Cerebellar cortex (tissue), 1 donor: ENCODE measurements around the gene VAV1.
"Not testable (repeated sequence)": the region's sequence is repeated elsewhere in the genome, so short reads cannot be mapped to it uniquely, and the experiment has no call there.

ENCODE experiments used
- DNase-seq: peaks from one replicate; pipeline ENCODE4 v3.0.0-alpha.2; 2015; ENCODE audit warnings: low spot score

Gene VAV1

GRCh38 chr19:6790194-6791128, 18.0 kb downstream of the VAV1 start:
- no peak for DNase-seq

DNA sequence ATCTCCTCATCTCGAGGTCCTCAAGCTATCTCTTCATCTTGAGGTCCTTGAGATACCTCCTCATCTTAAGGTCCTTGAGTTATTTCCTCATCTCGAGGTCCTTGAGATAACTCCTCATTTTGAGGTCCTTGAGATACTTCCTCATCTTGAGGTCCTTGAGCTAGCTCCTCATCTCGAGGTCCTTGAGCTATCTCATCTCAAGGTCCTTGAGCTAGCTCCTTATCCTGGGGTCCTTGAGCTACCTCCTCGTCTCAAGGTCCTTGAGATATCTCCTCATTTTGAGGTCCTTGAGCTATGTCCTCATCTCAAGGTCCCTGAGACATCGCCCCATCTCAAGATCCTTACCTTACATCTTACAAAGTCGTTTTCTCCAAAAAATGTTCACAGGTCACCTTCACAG, 18.7 kb downstream of the VAV1 start:
- no peak for DNase-seq

GRCh38 chr19:6793411-6793810, 20.9 kb downstream of the VAV1 start:
- DNase-seq, result no peak

GRCh38 chr19:6793973-6794372, 21.5 kb downstream of the VAV1 start:
- DNase-seq, result no peak

DNA sequence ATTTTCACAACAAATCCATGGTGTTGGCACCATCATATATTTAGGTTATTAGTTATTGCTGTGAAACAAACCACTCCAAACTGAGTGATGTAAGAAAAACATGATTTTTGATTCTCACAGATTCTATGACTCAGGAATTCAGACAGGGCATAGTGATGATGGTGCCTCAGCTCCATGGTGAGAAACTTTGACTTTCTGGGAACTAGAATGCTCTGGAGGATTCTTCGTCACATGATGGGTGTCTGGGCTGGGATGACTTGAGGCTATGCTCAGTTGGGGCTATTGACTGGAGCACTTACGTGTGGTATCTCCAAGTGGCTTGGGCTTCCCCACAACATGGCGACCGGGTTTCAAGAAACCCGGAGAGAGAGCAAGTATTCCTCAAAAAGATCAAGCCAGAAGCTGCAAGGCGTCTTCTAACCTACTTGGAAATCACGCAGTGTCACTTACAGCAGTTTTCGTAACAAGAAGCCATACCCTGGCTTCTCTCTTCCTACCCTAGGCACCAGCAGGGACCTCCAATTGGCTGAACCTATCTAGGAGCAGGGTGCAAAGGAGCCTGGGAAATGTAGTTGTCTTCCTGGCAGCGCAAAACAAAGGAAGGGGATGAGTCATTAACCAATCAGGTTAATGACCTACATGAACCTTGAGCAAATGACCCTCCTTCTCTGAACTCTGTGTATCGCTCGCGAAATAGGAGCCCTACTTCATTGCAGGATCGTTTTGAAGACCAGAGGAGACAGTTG, 22.4 kb downstream of the VAV1 start:
- no peak for DNase-seq

DNA sequence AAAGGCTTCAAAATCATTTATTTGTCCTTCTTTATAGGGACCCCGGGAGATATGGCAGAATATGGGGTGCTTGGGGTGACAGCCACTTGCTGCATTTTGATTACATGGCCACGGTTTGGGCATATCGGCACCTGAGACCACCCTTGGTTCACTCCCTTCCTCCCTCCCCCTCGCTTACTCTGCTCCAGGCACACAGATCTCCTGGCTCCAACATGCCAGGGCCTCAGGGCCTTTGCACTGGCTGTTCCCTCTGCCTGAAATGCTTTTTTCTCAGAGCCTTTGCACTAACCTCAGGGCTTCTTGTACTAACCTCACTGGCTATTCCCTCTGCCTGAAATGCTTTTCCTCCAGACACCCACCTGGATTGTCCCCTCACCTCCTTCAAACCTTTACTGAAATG, 23.8 kb downstream of the VAV1 start:
- no peak for DNase-seq

GRCh38 chr19:6797646-6798045, 25.1 kb downstream of the VAV1 start:
- no peak for DNase-seq

- not testable (repeated sequence) for DNase-seq
Measured at GRCh38 chr19:6800160-6800790, 27.8 kb downstream of the VAV1 start.

DNA sequence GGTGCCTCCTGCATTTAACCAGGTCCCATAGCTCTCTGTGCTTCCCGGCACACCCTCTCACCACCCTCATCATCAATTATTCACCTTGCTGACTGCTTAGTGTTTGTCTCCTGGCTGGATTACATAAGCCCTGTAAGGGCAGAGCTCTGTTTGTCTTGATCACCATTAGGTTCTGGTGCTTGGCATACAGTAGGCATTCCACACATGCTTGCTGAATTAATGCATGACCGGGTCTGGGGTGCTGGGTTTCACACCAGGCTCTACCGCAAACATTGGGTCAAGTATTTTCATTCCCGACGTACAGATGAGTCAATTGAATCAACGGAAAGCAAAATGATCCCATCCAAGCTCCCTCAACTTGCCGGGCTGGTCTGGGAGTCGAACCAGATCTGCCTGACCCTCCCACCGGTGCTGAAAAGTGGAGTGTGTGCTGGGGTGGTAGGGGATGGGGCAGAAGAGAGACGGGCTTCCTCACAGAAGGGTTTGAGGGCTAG, 28.5 kb downstream of the VAV1 start:
- no peak for DNase-seq

DNA sequence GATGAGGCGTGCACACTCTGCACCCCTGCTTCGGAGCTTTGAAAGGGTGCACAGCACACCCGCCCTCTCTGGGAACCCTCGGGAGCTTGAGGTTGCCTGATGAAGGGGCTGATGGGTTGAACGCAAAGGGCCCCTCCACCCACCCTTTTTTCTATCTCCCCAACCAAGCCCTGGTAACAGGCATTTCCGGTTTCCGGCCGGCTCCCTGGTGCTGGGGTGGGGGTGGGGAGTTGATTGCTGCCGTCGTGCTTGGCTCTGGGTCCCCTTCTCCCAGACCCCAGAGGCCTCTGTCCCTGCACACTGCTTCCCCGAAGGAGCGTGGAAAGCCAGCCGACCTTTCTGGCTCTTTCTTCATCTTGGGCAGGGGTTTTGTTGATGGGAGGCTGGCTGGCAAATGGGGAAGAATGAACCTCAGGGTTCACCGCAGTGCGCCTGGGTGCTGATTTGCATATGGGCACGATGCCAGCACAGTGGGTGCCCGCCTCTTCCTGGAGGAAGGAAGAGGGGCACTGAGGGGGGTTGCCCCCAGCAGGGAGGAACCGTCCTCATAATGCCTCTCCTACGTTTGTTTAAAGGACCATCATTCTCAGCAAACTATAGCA, 29.1 kb downstream of the VAV1 start:
- DNase-seq, result no peak

DNA sequence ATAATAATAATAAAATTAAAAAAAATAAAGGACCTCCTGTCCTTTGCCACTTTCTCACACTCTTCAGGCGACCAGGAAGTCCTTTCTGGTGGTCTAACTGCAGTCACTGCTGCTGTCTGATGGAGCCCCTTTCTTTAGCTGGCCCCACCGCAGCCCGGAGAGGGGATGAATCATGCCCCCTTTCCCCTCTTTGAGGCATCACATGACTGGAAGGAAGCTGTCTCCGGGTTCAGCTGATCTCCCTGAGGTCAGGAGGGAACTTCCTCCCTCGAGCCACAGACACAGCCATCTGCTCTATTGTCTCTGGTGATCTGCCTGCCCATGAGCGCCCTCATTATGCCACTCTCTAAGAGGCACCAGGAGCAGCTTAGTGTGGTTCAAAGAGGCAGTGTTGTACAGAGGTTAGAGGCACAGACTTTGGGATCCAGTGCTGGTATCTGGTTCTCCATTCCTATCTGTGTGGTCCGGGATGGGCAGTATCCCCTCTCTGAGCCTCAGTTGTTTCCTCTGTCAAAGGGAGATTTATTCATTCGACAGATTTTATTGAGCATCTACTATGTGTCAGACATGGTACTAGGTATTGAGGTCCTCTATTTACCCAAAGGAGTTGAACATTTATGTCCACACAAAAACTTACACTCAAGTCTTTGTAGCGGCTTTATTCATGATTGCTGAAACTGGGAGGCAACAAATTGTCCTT, 30.0 kb downstream of the VAV1 start:
- no peak for DNase-seq

GRCh38 chr19:6803036-6803404, 30.5 kb downstream of the VAV1 start:
- no peak for DNase-seq

DNA sequence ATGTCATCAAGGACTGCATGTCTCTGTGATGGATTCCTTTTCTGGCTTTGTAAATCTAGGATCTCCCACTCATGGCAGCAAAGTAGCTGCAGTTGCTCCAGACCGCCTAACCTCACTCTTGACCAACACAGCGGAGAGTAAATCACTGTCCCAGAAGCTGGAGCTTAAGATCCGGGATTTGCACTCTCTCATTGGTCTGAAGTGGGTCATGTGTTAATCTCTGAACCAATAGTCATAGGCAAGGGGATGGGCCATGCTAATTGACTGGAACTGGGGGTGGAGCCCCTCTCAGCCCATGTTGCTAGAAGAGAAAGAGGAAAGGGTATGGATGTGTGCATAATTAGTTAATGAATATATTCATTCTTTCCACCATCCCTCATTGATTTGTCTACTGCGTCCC, 34.0 kb downstream of the VAV1 start:
- DNase-seq, result no peak

- no peak for DNase-seq
Measured at GRCh38 chr19:6807291-6807690, 34.8 kb downstream of the VAV1 start.

- DNase-seq, result no peak
Measured at GRCh38 chr19:6808494-6808893, 36.0 kb downstream of the VAV1 start.

GRCh38 chr19:6809262-6809661, 36.8 kb downstream of the VAV1 start:
- no peak for DNase-seq

DNA sequence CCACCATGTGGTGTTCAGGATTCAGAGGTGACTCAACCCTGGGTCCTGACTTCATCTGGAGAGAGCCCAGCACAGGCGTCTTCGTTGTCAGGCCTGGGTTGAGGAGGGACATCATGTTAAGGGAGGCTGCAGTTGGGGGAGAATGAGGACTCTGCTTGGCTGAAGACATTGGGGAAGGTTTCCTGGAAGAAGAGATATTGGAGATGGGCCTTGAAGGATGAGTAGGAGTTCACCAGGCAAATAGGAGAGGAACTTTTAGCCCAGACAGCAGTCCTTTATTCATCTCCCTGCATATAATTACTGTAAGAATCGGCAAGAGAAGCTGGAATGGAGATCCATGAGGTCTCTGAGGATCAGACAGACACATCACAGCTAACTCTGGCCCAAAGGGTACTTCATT, 38.9 kb downstream of the VAV1 start:
- DNase-seq, result no peak

DNA sequence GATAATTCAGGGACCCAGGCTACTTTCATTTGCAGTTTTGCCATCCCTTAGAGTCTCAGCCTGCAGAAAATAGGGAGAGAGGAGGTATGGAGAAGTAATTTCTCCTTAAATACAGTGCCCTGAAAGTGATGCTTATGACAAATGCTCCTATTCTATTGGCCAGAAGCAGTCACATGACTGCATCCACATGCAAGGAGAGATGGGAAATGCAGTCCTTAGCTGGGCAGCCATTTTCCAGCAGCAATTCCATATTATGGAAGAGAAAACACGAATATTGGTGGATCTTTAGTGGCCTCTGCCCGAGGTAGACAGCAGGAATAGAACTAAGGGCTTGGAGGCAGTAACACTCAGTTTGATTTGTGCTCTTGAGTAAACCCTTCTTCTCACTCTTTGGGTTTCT, 39.4 kb downstream of the VAV1 start:
- peak; percentile 46 for DNase-seq

- no peak for DNase-seq
Measured at GRCh38 chr19:6812612-6813011, 40.1 kb downstream of the VAV1 start.

DNA sequence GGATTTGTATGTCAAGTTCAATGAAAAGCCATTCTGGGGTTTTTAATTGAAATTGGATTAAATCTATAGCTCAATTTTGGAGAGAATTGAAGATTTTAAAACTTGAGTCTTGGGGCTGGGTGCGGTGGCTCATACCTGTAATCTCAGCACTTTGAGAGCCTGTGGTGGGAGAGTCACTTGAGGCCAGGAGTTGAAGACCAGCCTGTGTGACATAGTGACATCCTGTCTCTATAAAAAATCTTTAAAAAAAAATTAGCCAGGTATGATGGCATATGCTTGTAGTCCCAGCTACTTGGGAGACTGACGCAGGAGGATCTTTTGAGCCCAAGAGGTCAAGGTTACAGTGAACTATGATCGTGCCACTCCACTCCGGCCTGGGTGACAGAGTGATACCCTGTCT, 41.2 kb downstream of the VAV1 start:
- DNase-seq, result no peak

GRCh38 chr19:6817179-6817578, 44.7 kb downstream of the VAV1 start:
- no peak for DNase-seq

GRCh38 chr19:6818246-6818645, 45.7 kb downstream of the VAV1 start:
- DNase-seq, result no peak
